ENCODE data around the gene DCAF10. TPM values are rescaled to one million over a fixed set of nuclear protein-coding genes. Genes with fewer than 3 reads are reported as not detected.

The DCAF10 gene
- polyA plus RNA-seq, 1 donor (not counting 4 experiments of a cell fraction or from before 2014, with no cell fraction given) = 29.2 TPM

DNA sequence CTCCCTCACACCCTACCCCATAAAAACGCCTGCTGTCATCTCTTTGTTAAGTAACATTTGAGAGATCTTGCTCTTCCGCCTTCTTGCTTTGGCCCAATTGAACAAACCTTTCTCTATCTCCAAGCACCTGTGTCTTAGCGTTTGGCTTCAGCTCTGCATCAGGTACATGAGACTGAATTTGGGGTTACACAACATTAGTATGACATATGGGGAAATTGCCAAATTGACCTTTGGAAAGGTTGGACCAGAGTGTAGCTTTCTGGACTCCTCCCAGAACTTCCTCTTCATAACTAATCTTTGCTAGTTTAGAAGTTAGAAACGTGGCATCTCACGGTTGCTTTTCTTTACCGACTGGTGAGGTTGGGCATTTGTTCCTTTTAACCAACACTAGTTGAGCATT, 12.3 kb upstream of the DCAF10 start:
- Histone ChIP-seq H2AFZ (ENCODE audit: control insufficient read depth, low read length) (no peak overlapping the region), H3K4me1 (ENCODE audit: control insufficient read depth, extremely low read depth, insufficient read depth, low read length) (peaks cover 9% of the 10 kb centered on the region), H3K4me2 (ENCODE audit: control insufficient read depth, extremely low read depth, insufficient read depth, low read depth, low read length) (no peak overlapping the region), H3K79me2 (ENCODE audit: control insufficient read depth, insufficient read depth, low read length) (peaks cover 18% of the 10 kb centered on the region), H4K20me1 (ENCODE audit: control insufficient read depth, extremely low read depth, insufficient read depth, low read length) (no peaks in the 10 kb centered on the region), H3K36me3 (ENCODE audit: control insufficient read depth in 2 of 2, extremely low read depth in 1 of 2, insufficient read depth in 2 of 2, low read length in 2 of 2) (peaks cover 1 to 2% of the 10 kb centered on the region in 2 experiments), H3K9me3 (ENCODE audit: control insufficient read depth, low read depth, low read length) (no peaks in the 10 kb centered on the region), H3K27me3 (ENCODE audit: control insufficient read depth, extremely low read depth, insufficient read depth, low read length) (no peaks in the 10 kb centered on the region), H3K9me1 (ENCODE audit: control insufficient read depth, extremely low read depth, insufficient read depth, low read length) (no peaks in the 10 kb centered on the region), H3K9ac (ENCODE audit: control insufficient read depth, extremely low read depth, insufficient read depth, low read length) (no peak overlapping the region), H3K4me3 (ENCODE audit: control insufficient read depth in 2 of 3, extremely low read depth in 1 of 3, insufficient read depth in 2 of 3, low read depth in 1 of 3, low read length in 3 of 3) (no peak overlapping the region), H3K27ac (ENCODE audit: control insufficient read depth, insufficient read depth, low read length) (no peak overlapping the region)
- no peak for DNase-seq (ENCODE audit: low read depth, low spot score)
- dilution Hi-C loops (cut with MboI; ENCODE audit: extremely low pct_ligation_motif_present, low sequenced_read_pairs) = no loop called here
- FAIRE-seq = no peak
- TF ChIP-seq EZH2 (IDR thresholded peaks at IDR 0.05; ENCODE audit: low read length) = no peak
- TF ChIP-seq, protein P1, sequence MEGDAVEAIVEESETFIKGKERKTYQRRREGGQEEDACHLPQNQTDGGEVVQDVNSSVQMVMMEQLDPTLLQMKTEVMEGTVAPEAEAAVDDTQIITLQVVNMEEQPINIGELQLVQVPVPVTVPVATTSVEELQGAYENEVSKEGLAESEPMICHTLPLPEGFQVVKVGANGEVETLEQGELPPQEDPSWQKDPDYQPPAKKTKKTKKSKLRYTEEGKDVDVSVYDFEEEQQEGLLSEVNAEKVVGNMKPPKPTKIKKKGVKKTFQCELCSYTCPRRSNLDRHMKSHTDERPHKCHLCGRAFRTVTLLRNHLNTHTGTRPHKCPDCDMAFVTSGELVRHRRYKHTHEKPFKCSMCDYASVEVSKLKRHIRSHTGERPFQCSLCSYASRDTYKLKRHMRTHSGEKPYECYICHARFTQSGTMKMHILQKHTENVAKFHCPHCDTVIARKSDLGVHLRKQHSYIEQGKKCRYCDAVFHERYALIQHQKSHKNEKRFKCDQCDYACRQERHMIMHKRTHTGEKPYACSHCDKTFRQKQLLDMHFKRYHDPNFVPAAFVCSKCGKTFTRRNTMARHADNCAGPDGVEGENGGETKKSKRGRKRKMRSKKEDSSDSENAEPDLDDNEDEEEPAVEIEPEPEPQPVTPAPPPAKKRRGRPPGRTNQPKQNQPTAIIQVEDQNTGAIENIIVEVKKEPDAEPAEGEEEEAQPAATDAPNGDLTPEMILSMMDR (optimal IDR thresholded peaks at IDR 0.05 in 1 of 3, IDR thresholded peaks at IDR 0.05 in 1 of 3, conservative IDR thresholded peaks at IDR 0.05 in 1 of 3; ENCODE audit: extremely low read depth in 1 of 3, insufficient read depth in 2 of 3, low read length in 3 of 3) = no peak

DNA sequence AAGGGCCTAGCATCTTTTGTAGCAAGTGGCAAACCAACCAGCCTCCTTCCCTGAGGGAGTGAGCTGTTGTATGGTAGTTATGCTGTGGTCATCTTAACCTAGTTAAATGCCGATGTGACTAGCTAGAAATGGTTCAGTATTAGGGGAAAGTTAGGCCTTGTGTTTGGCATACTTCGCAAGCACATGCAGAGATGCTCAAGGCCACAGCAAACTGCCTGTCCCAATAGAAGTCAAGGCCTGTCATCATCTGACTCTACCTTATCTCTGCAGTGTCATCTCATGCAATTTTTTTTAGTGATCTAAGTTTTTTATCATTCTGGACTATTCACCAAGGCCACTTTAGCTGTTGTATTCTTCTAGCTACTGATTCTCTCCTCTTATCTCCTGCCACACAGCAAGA, 10.5 kb upstream of the DCAF10 start:
- DNase-seq (ENCODE audit: low read depth, low spot score) (no peak), FAIRE-seq (no peak)
- Histone ChIP-seq H2AFZ (ENCODE audit: control insufficient read depth, low read length) (no peak overlapping the region), H3K9ac (ENCODE audit: control insufficient read depth, extremely low read depth, insufficient read depth, low read length) (no peak overlapping the region), H3K36me3 (ENCODE audit: control insufficient read depth in 2 of 2, extremely low read depth in 1 of 2, insufficient read depth in 2 of 2, low read length in 2 of 2) (peaks cover 0 to 2% of the 10 kb centered on the region in 2 experiments), H3K9me3 (ENCODE audit: control insufficient read depth, low read depth, low read length) (no peaks in the 10 kb centered on the region), H3K4me3 (ENCODE audit: control insufficient read depth in 2 of 3, extremely low read depth in 1 of 3, insufficient read depth in 2 of 3, low read depth in 1 of 3, low read length in 3 of 3) (no peak overlapping the region), H3K9me1 (ENCODE audit: control insufficient read depth, extremely low read depth, insufficient read depth, low read length) (no peaks in the 10 kb centered on the region), H3K4me2 (ENCODE audit: control insufficient read depth, extremely low read depth, insufficient read depth, low read depth, low read length) (no peak overlapping the region), H3K27me3 (ENCODE audit: control insufficient read depth, extremely low read depth, insufficient read depth, low read length) (no peaks in the 10 kb centered on the region), H4K20me1 (ENCODE audit: control insufficient read depth, extremely low read depth, insufficient read depth, low read length) (no peaks in the 10 kb centered on the region), H3K27ac (ENCODE audit: control insufficient read depth, insufficient read depth, low read length) (no peak overlapping the region), H3K4me1 (ENCODE audit: control insufficient read depth, extremely low read depth, insufficient read depth, low read length) (no peaks in the 10 kb centered on the region), H3K79me2 (ENCODE audit: control insufficient read depth, insufficient read depth, low read length) (peaks cover 1% of the 10 kb centered on the region)
- TF ChIP-seq, protein P1 (optimal IDR thresholded peaks at IDR 0.05 in 1 of 3, IDR thresholded peaks at IDR 0.05 in 1 of 3, conservative IDR thresholded peaks at IDR 0.05 in 1 of 3; ENCODE audit: extremely low read depth in 1 of 3, insufficient read depth in 2 of 3, low read length in 3 of 3) = no peak
- dilution Hi-C loops (cut with MboI; ENCODE audit: extremely low pct_ligation_motif_present, low sequenced_read_pairs) = no loop called here

Measured in keratinocyte (primary cell).